IMR-90 (cell line): ENCODE data around the gene CUL1. TPM values are rescaled to one million over a fixed set of nuclear protein-coding genes. Genes with fewer than 3 reads are reported as not detected.
A peak's percentile ranks its signal among the peaks of the same experiment; 100 is the strongest.

Experiments
- ATAC-seq: fragments of 200-7000 bp; cut with Tn5 transposase; 2 replicates; pipeline ENCODE4 v1.9.1; 2020; ENCODE audit warnings: low read depth, mild to moderate bottlenecking, moderate library complexity
- BruUV-seq: library from RNA; stranded (reverse); fragments of 400-500 nt; replicated peaks from 2 replicates; lab custom pipeline; 2021; lab: Mats Ljungman, UMichigan
- CTCF ChIA-PET: fragments of 300-600 bp; formaldehyde crosslinking; extraction: SDS; loops from one replicate; lab custom pipeline; 2021; ENCODE audit warnings: antibody characterized with exemption; lab: Yijun Ruan, JAX
- POLR2A ChIA-PET: fragments of 300-600 bp; sonication (Branson Sonifier 250); formaldehyde crosslinking; loops from one replicate; lab custom pipeline; 2022; ENCODE audit warnings: antibody characterized with exemption; ENCODE audit not compliant: unreplicated experiment; lab: Charles Lee
- DNase-seq: peaks from one replicate; pipeline ENCODE4 v3.0.0; 2013
- H2AFZ ChIP-seq: replicated peaks from 2 replicates; pipeline ENCODE3; 2013; ENCODE audit warnings: low read length, mild to moderate bottlenecking; ENCODE audit not compliant: poor library complexity
- H2AK5ac ChIP-seq: 2 replicates; pipeline ENCODE4 v1.6.1; 2013; ENCODE audit warnings: low read depth, low read length, inconsistent platforms
- H2AK9ac ChIP-seq: replicated peaks from 2 replicates; pipeline ENCODE3; 2013; ENCODE audit warnings: mild to moderate bottlenecking, low read depth, low read length, moderate library complexity; ENCODE audit not compliant: poor library complexity
- H2BK120ac ChIP-seq: 2 replicates; pipeline ENCODE4 v1.6.1; 2013; ENCODE audit warnings: low read depth, low read length, inconsistent platforms
- H2BK15ac ChIP-seq: 3 replicates; pipeline ENCODE4 v1.6.1; 2013; ENCODE audit warnings: low read depth, low read length, inconsistent platforms
- H2BK20ac ChIP-seq: 2 replicates; pipeline ENCODE4 v1.6.1; 2013; ENCODE audit warnings: low read depth, mild to moderate bottlenecking, inconsistent platforms, low read length, moderate library complexity
- H2BK5ac ChIP-seq: 2 replicates; pipeline ENCODE4 v1.6.1; 2013; ENCODE audit warnings: mild to moderate bottlenecking, low read depth, low read length, inconsistent platforms; ENCODE audit not compliant: poor library complexity, severe bottlenecking
- H3K14ac ChIP-seq: replicated peaks from 2 replicates; pipeline ENCODE4 v1.6.1; 2013; ENCODE audit warnings: low read depth, low read length, inconsistent platforms
- H3K18ac ChIP-seq: 2 replicates; pipeline ENCODE4 v1.6.1; 2013; ENCODE audit warnings: low read depth, low read length, control low read depth
- H3K23ac ChIP-seq: 2 replicates; pipeline ENCODE4 v1.6.1; 2013; ENCODE audit warnings: low read depth, low read length, inconsistent platforms
- H3K27ac ChIP-seq: 2 replicates; pipeline ENCODE4 v1.5.1; 2013; ENCODE audit warnings: mild to moderate bottlenecking, control low read depth, low read length; ENCODE audit not compliant: insufficient read depth
- H3K27me3 ChIP-seq: 2 replicates; pipeline ENCODE4 v1.6.1; 2013; ENCODE audit warnings: low read length; ENCODE audit not compliant: control insufficient read depth, insufficient read depth
- H3K36me3 ChIP-seq: 2 replicates; pipeline ENCODE4 v1.6.1; 2013; ENCODE audit warnings: low read length, mixed read lengths; ENCODE audit not compliant: control insufficient read depth, insufficient read depth
- H3K4ac ChIP-seq: 2 replicates; pipeline ENCODE4 v1.6.1; 2013; ENCODE audit warnings: low read depth, low read length, inconsistent platforms
- H3K4me1 ChIP-seq: 2 replicates; pipeline ENCODE4 v1.6.1; 2013; ENCODE audit warnings: low read length, mixed read lengths; ENCODE audit not compliant: control insufficient read depth, insufficient read depth
- H3K4me2 ChIP-seq: 2 replicates; pipeline ENCODE4 v1.6.1; 2013; ENCODE audit warnings: low read depth, mild to moderate bottlenecking, control low read depth, low read length, moderate library complexity
- H3K4me3 ChIP-seq: 2 replicates; pipeline ENCODE4 v1.5.1; 2013; ENCODE audit warnings: low read depth, mild to moderate bottlenecking, control low read depth, low read length, moderate library complexity; ENCODE audit not compliant: insufficient read depth
- H3K56ac ChIP-seq: 2 replicates; pipeline ENCODE4 v1.6.1; 2013; ENCODE audit warnings: low read length, inconsistent platforms; ENCODE audit not compliant: insufficient read depth; ENCODE audit errors: extremely low read depth
- H3K79me1 ChIP-seq, 2 experiments: 2 replicates each; pipeline ENCODE4 v1.6.1; 2013; ENCODE audit warnings: low read length in 2 of 2, inconsistent platforms in 1 of 2, low read depth in 1 of 2
- H3K9ac ChIP-seq: 2 replicates; pipeline ENCODE4 v1.6.1; 2013; ENCODE audit warnings: low read depth, low read length, control low read depth
- H3K9me1 ChIP-seq: 2 replicates; pipeline ENCODE4 v1.6.1; 2013; ENCODE audit warnings: low read length, inconsistent platforms; ENCODE audit not compliant: insufficient read depth
- H3K9me3 ChIP-seq: 2 replicates; pipeline ENCODE4 v1.6.1; 2013; ENCODE audit warnings: low read length; ENCODE audit not compliant: control insufficient read depth, insufficient read depth
- H4K20me1 ChIP-seq: 2 replicates; pipeline ENCODE4 v1.6.1; 2013; ENCODE audit warnings: low read length, inconsistent platforms; ENCODE audit not compliant: insufficient read depth
- H4K5ac ChIP-seq: 2 replicates; pipeline ENCODE4 v1.6.1; 2013; ENCODE audit warnings: mild to moderate bottlenecking, low read depth, low read length, control low read depth
- H4K8ac ChIP-seq, 2 experiments: 2 replicates each; pipeline ENCODE4 v1.6.1; 2013; ENCODE audit warnings: low read depth in 2 of 2, low read length in 2 of 2, control low read depth in 1 of 2, inconsistent platforms in 1 of 2
- H4K91ac ChIP-seq: 2 replicates; pipeline ENCODE4 v1.6.1; 2013; ENCODE audit warnings: low read depth, low read length, inconsistent platforms; ENCODE audit not compliant: insufficient read depth
- BHLHE40 ChIP-seq: fragments of 150-350 bp; IDR thresholded peaks from 2 replicates; pipeline ENCODE4 v1.6.1; 2016; ENCODE audit warnings: mild to moderate bottlenecking, low read depth, low read length
- CEBPB ChIP-seq: IDR thresholded peaks from 2 replicates; pipeline ENCODE4 v1.6.1; 2012; ENCODE audit warnings: low read depth, low read length, improper control_type of control experiment
- CHD1 ChIP-seq: IDR thresholded peaks from 2 replicates; pipeline ENCODE4 v1.6.1; 2012; ENCODE audit warnings: low read depth, low read length, improper control_type of control experiment
- CTCF ChIP-seq: conservative IDR thresholded peaks from 2 replicates; pipeline ENCODE4 v1.5.1; 2012; ENCODE audit warnings: mild to moderate bottlenecking, low read depth, low read length, improper control_type of control experiment
- ELK1 ChIP-seq: fragments of 150-350 bp; IDR thresholded peaks from 2 replicates; pipeline ENCODE4 v1.6.1; 2016; ENCODE audit warnings: low read depth, mild to moderate bottlenecking, low read length, moderate library complexity, borderline replicate concordance
- FOS ChIP-seq: fragments of 150-350 bp; IDR thresholded peaks from 2 replicates; pipeline ENCODE4 v1.6.1; 2016; ENCODE audit warnings: low read depth, low read length
- MAFK ChIP-seq: IDR thresholded peaks from 2 replicates; pipeline ENCODE4 v1.6.1; 2012; ENCODE audit warnings: low read depth, low read length, improper control_type of control experiment
- MAZ ChIP-seq: IDR thresholded peaks from 2 replicates; pipeline ENCODE4 v1.6.1; 2012; ENCODE audit warnings: low read depth, mild to moderate bottlenecking, low read length, improper control_type of control experiment, moderate library complexity, borderline replicate concordance
- MXI1 ChIP-seq: IDR thresholded peaks from 2 replicates; pipeline ENCODE4 v1.6.1; 2012; ENCODE audit warnings: low read depth, mild to moderate bottlenecking, low read length, moderate library complexity, borderline replicate concordance
- NFE2L2 ChIP-seq: fragments of 150-350 bp; IDR thresholded peaks from 2 replicates; pipeline ENCODE4 v1.6.1; 2016; ENCODE audit warnings: low read depth, mild to moderate bottlenecking, low read length
- POLR2A ChIP-seq: IDR thresholded peaks from 2 replicates; pipeline ENCODE4 v1.6.1; 2012; ENCODE audit warnings: mild to moderate bottlenecking, low read depth, low read length
- RAD21 ChIP-seq: IDR thresholded peaks from 2 replicates; pipeline ENCODE4 v1.6.1; 2012; ENCODE audit warnings: low read length, improper control_type of control experiment
- RCOR1 ChIP-seq: IDR thresholded peaks from 2 replicates; pipeline ENCODE4 v1.6.1; 2012; ENCODE audit warnings: mild to moderate bottlenecking, low read length, improper control_type of control experiment; ENCODE audit not compliant: insufficient replicate concordance
- RFX5 ChIP-seq: IDR thresholded peaks from 2 replicates; pipeline ENCODE4 v1.8.0; 2012; ENCODE audit warnings: low read depth, mild to moderate bottlenecking, low read length, moderate library complexity
- SMC3 ChIP-seq: fragments of 150-350 bp; IDR thresholded peaks from 2 replicates; pipeline ENCODE4 v1.6.1; 2016; ENCODE audit warnings: low read depth, mild to moderate bottlenecking, antibody characterized with exemption, low read length, moderate library complexity
- USF2 ChIP-seq: fragments of 150-350 bp; IDR thresholded peaks from 2 replicates; pipeline ENCODE4 v1.6.1; 2017; ENCODE audit warnings: mild to moderate bottlenecking, antibody characterized with exemption, low read length, low read depth
- WGBS, 2 experiments: methylation state at CpG; one replicate each; pipeline versions ENCODE4 v1.1.5 to v1.1.7; 2013; ENCODE audit warnings: missing lambda C conversion rate in 2 of 2; ENCODE audit not compliant: insufficient read length in 1 of 2; ENCODE audit errors: extremely low coverage in 2 of 2; 5-methylcytosine and 5-hydroxymethylcytosine counted together
- dilution Hi-C: fragments of 300-500 bp; cut with HindIII; formaldehyde crosslinking; loops from one replicate; pipeline ENCODE4 v1.14.3; 2018; ENCODE audit warnings: low sequenced_read_pairs; ENCODE audit not compliant: unreplicated experiment
- in situ Hi-C: fragments of 300-500 bp; cut with MboI; formaldehyde crosslinking; loops from 3 replicates; pipeline ENCODE4 v1.14.3; 2019; ENCODE audit warnings: low sequenced_read_pairs, inconsistent platforms, mixed read lengths
- intact Hi-C: fragments of 100-400 bp; cut with micrococcal nuclease; formaldehyde crosslinking; loops from 2 replicates; pipeline ENCODE4 v1.10.0; 2022
- polyA plus RNA-seq, 3 experiments: library from polyadenylated mRNA; depleted of rRNA; stranded (reverse); fragments of >200 nt; gene quantifications; 2 replicates each; pipeline ENCODE4 v1.2.3, GENCODE V29; 2012; ENCODE audit warnings: low replicate concordance in 1 of 3
- total RNA-seq: library from RNA; depleted of rRNA; stranded (reverse); fragments of >200 nt; gene quantifications from 2 replicates; pipeline ENCODE4 v1.2.3, GENCODE V29; 2012

CUL1 gene
- total and polyA plus RNA-seq, 2 of the 4 experiments (the other 2 are of a cell fraction) = 44.0 to 46.2 TPM

- H3K4me1 ChIP-seq = no peaks in the 10 kb centered on the region
- no peak overlapping the region for H3K4me3 ChIP-seq
- no peak overlapping the region for H3K9ac ChIP-seq
- H2BK5ac ChIP-seq = no peak overlapping the region
- intact Hi-C loops = no loop called here
- no peak overlapping the region for H3K56ac ChIP-seq
- H3K4ac ChIP-seq = no peak overlapping the region
- peaks cover 22 to 23% of the 10 kb centered on the region in 2 experiments for H3K79me1 ChIP-seq
- H3K36me3 ChIP-seq = 0 out of 2 replicates have a peak, but pooled peaks cover 2% of the 10 kb centered on the region
- dilution Hi-C loops = no loop called here
- H3K23ac ChIP-seq = no peak overlapping the region
- no peak for ATAC-seq
- H3K4me2 ChIP-seq = no peak overlapping the region
- H2AK9ac ChIP-seq = no peak overlapping the region
- H3K27ac ChIP-seq = no peak overlapping the region
- no peak for DNase-seq
- no TSS peak for BruUV-seq
- H3K14ac ChIP-seq = no peak overlapping the region
- no peak overlapping the region for H4K8ac ChIP-seq
- no CpG with 5 or more reads among the region's 2 CpGs for WGBS, 2 experiments
- no peak overlapping the region for H2BK20ac ChIP-seq
- H4K20me1 ChIP-seq = no peaks in the 10 kb centered on the region; the same call in 1 of the 2 replicates
- no peak overlapping the region for H2BK15ac ChIP-seq
- in situ Hi-C loops = no loop called here
- H3K9me3 ChIP-seq = no peaks in the 10 kb centered on the region
- no peak overlapping the region for H2AFZ ChIP-seq
- no peak overlapping the region for H4K91ac ChIP-seq
- ChIA-PET CTCF (no interaction called here), POLR2A (no interaction called here)
- H3K9me1 ChIP-seq = no peaks in the 10 kb centered on the region
- H4K5ac ChIP-seq = 0 out of 2 replicates have a peak overlapping the region, but pooled peaks have one; percentile 78
- TF ChIP-seq CTCF (no peak), RCOR1 (no peak), USF2 (no peak), MXI1 (no peak), RFX5 (no peak), SMC3 (no peak), FOS (no peak), NFE2L2 (no peak), BHLHE40 (no peak), MAZ (no peak), CEBPB (no peak), RAD21 (no peak), POLR2A (no peak), CHD1 (no peak), MAFK (no peak), ELK1 (no peak)
- no peak overlapping the region for H2AK5ac ChIP-seq
- no peak overlapping the region for H2BK120ac ChIP-seq
- no peaks in the 10 kb centered on the region for H3K27me3 ChIP-seq
- H3K18ac ChIP-seq = no peak overlapping the region
Observed at GRCh38 chr7:148831782-148832181, 133.1 kb downstream of the CUL1 start.
